GM12873 (cell line): ENCODE results near the gene B4GALT5.

Experiments used
- CTCF ChIP-seq: IDR thresholded peaks from 2 replicates; pipeline ENCODE4 v1.5.1; 2012; ENCODE audit warnings: low read depth, mild to moderate bottlenecking, moderate library complexity, low read length, control low read depth; ENCODE audit not compliant: insufficient read depth; ENCODE audit errors: missing control alignments

Gene B4GALT5

GRCh38 chr20:49614338-49615050 is 99.2 kb downstream of the B4GALT5 start:
- no peak for TF ChIP-seq CTCF

- no peak for TF ChIP-seq CTCF
These were observed 101.4 kb downstream of the B4GALT5 start for GRCh38 chr20:49612127-49612738.

- peak; percentile 97 for TF ChIP-seq CTCF
These were observed 102.8 kb downstream of the B4GALT5 start for GRCh38 chr20:49610691-49611538.

GRCh38 chr20:49608752-49609670 is 104.7 kb downstream of the B4GALT5 start:
- TF ChIP-seq CTCF: peak; percentile 99

- no peak for TF ChIP-seq CTCF
These were observed 106.1 kb downstream of the B4GALT5 start for GRCh38 chr20:49607568-49607967.

- peak; percentile 43 for TF ChIP-seq CTCF
These were observed 110.5 kb downstream of the B4GALT5 start for GRCh38 chr20:49603209-49603627.
